IMR-90 (cell line): ENCODE results near the gene CUL1.

Experiments used
- BHLHE40 ChIP-seq: fragments of 150-350 bp; IDR thresholded peaks from 2 replicates; pipeline ENCODE4 v1.6.1; 2016; ENCODE audit warnings: mild to moderate bottlenecking, low read depth, low read length
- CEBPB ChIP-seq: IDR thresholded peaks from 2 replicates; pipeline ENCODE4 v1.6.1; 2012; ENCODE audit warnings: low read depth, low read length, improper control_type of control experiment
- CTCF ChIP-seq: conservative IDR thresholded peaks from 2 replicates; pipeline ENCODE4 v1.5.1; 2012; ENCODE audit warnings: mild to moderate bottlenecking, low read depth, low read length, improper control_type of control experiment
- MAFK ChIP-seq: IDR thresholded peaks from 2 replicates; pipeline ENCODE4 v1.6.1; 2012; ENCODE audit warnings: low read depth, low read length, improper control_type of control experiment
- MAZ ChIP-seq: IDR thresholded peaks from 2 replicates; pipeline ENCODE4 v1.6.1; 2012; ENCODE audit warnings: low read depth, mild to moderate bottlenecking, low read length, improper control_type of control experiment, moderate library complexity, borderline replicate concordance
- POLR2A ChIP-seq: IDR thresholded peaks from 2 replicates; pipeline ENCODE4 v1.6.1; 2012; ENCODE audit warnings: mild to moderate bottlenecking, low read depth, low read length
- RAD21 ChIP-seq: IDR thresholded peaks from 2 replicates; pipeline ENCODE4 v1.6.1; 2012; ENCODE audit warnings: low read length, improper control_type of control experiment

- TF ChIP-seq CEBPB (no peak), CTCF (no peak), POLR2A (no peak), RAD21 (no peak), BHLHE40 (no peak), MAZ (no peak), MAFK (no peak)
These were observed 10.3 kb downstream of the CUL1 start for GRCh38 chr7:148709014-148709413.
